HepG2 (cell line): ENCODE data around the gene TAF1D. TPM values are rescaled to one million over a fixed set of nuclear protein-coding genes. Genes with fewer than 3 reads are reported as not detected.

Source experiments
- EZH2 ChIP-seq: conservative IDR thresholded peaks from 2 replicates; pipeline ENCODE4 v1.6.1; 2012; ENCODE audit warnings: mild to moderate bottlenecking, low read depth, low read length, moderate library complexity
- HBP1 ChIP-seq: IDR thresholded peaks from 2 replicates; pipeline ENCODE4 v1.6.1; 2016; ENCODE audit warnings: low read depth, control low read depth
- JUND ChIP-seq: sonication (generic); formaldehyde crosslinking; IDR thresholded peaks from 2 replicates; pipeline ENCODE4 v1.8.0; 2022; ENCODE audit warnings: mild to moderate bottlenecking, missing genetic modification reagents
- LBX2 ChIP-seq: sonication (generic); formaldehyde crosslinking; IDR thresholded peaks from 2 replicates; pipeline ENCODE4 v1.5.0; 2020; ENCODE audit warnings: missing genetic modification reagents, mild to moderate bottlenecking, borderline replicate concordance
- PHF20 ChIP-seq: sonication (generic); formaldehyde crosslinking; IDR thresholded peaks from 2 replicates; pipeline ENCODE4 v1.5.0; 2020; ENCODE audit warnings: mild to moderate bottlenecking, missing genetic modification reagents
- POLR2AphosphoS2 ChIP-seq: IDR thresholded peaks from 2 replicates; pipeline ENCODE4 v1.6.1; 2011; ENCODE audit warnings: low read depth, low read length, improper control_type of control experiment
- PRPF4 ChIP-seq: fragments of 200-400 bp; formaldehyde crosslinking; IDR thresholded peaks from 2 replicates; pipeline ENCODE4 v1.6.1; 2016; ENCODE audit warnings: low read length, low read depth; ENCODE audit not compliant: poor library complexity, severe bottlenecking
- RFX5 ChIP-seq: IDR thresholded peaks from 2 replicates; pipeline ENCODE4 v1.6.1; 2011; ENCODE audit warnings: low read depth, low read length, improper control_type of control experiment
- SMAD3 ChIP-seq: sonication (generic); formaldehyde crosslinking; IDR thresholded peaks from 2 replicates; pipeline ENCODE4 v1.4.0; 2020; ENCODE audit warnings: missing genetic modification reagents
- TRIM22 ChIP-seq: fragments of 450-650 bp; IDR thresholded peaks from 2 replicates; pipeline ENCODE4 v1.6.1; 2017
- ZFAT ChIP-seq: sonication (generic); formaldehyde crosslinking; conservative IDR thresholded peaks from 2 replicates; pipeline ENCODE4 v1.8.1; 2023; ENCODE audit warnings: missing genetic modification reagents, inconsistent platforms
- ZMYM2 ChIP-seq: sonication (generic); formaldehyde crosslinking; IDR thresholded peaks from 2 replicates; pipeline ENCODE4 v1.8.0; 2022; ENCODE audit warnings: mild to moderate bottlenecking, missing genetic modification reagents
- ZNF382 ChIP-seq: sonication (generic); formaldehyde crosslinking; IDR thresholded peaks from 2 replicates; pipeline ENCODE4 v1.5.0; 2020; ENCODE audit warnings: missing genetic modification reagents, mild to moderate bottlenecking, borderline replicate concordance
- ZNF503 ChIP-seq: sonication (generic); formaldehyde crosslinking; IDR thresholded peaks from 2 replicates; pipeline ENCODE4 v1.4.0; 2020; ENCODE audit warnings: missing genetic modification reagents
- ZNF546 ChIP-seq: sonication (generic); formaldehyde crosslinking; conservative IDR thresholded peaks from 2 replicates; pipeline ENCODE4 v1.8.1; 2023; ENCODE audit warnings: mild to moderate bottlenecking, missing genetic modification reagents
- ZNF549 ChIP-seq: sonication (generic); formaldehyde crosslinking; IDR thresholded peaks from 2 replicates; pipeline ENCODE4 v1.5.0; 2020; ENCODE audit warnings: missing genetic modification reagents
- ZNF580 ChIP-seq: IDR thresholded peaks from 2 replicates; pipeline ENCODE4 v1.6.1; 2016; ENCODE audit warnings: low read depth, borderline replicate concordance
- ZNF788 ChIP-seq: sonication (generic); formaldehyde crosslinking; IDR thresholded peaks from 2 replicates; pipeline ENCODE4 v1.5.0; 2020; ENCODE audit warnings: mild to moderate bottlenecking, missing genetic modification reagents, borderline replicate concordance
- ZNF839 ChIP-seq: sonication (generic); formaldehyde crosslinking; IDR thresholded peaks from 2 replicates; pipeline ENCODE4 v1.4.0; 2020; ENCODE audit warnings: missing genetic modification reagents, mild to moderate bottlenecking, borderline replicate concordance
- polyA plus RNA-seq, 8 experiments: library from polyadenylated mRNA; depleted of rRNA in 3 of 8; stranded (reverse) in 7 of 8; unstranded in 1 of 8; fragments of >200 nt; fragmentation: Illumina TruSeq in 4 of 8; extraction: Trizol in 4 of 8; gene quantifications; 2 replicates each; pipeline versions ENCODE4 v1.2.1 to v1.2.3, GENCODE V29; 2011 to 2016; ENCODE audit warnings: low read depth in 4 of 8, missing spikeins in 1 of 8, mixed read lengths in 1 of 8; ENCODE audit not compliant: insufficient read depth in 1 of 8
- total RNA-seq, 5 experiments: library from RNA; depleted of rRNA; stranded (reverse); fragments of >200 nt; fragmentation: Illumina TruSeq; extraction: Trizol; gene quantifications; 2 replicates each; pipeline ENCODE4 v1.2.3, GENCODE V29; 2016; ENCODE audit warnings: low read depth in 1 of 5
- TF ChIP-seq, protein P1 (sequence below): sonication (generic); formaldehyde crosslinking; IDR thresholded peaks from 2 replicates; pipeline ENCODE4 v1.8.1; 2023; ENCODE audit warnings: mild to moderate bottlenecking, moderate library complexity, missing genetic modification reagents
- TF ChIP-seq, protein P2 (sequence below): sonication (generic); formaldehyde crosslinking; IDR thresholded peaks from 2 replicates; pipeline ENCODE4 v1.4.0; 2020; ENCODE audit warnings: low read depth, mild to moderate bottlenecking, missing genetic modification reagents
- TF ChIP-seq, protein P3 (sequence below): sonication (generic); formaldehyde crosslinking; IDR thresholded peaks from 2 replicates; pipeline ENCODE4 v1.4.0; 2020; ENCODE audit warnings: missing genetic modification reagents

The TAF1D gene
- total and polyA plus RNA-seq, 2 of the 13 experiments (the other 11 are each of a cell fraction or from before 2014, with no cell fraction given) = 132 to 207 TPM

DNA sequence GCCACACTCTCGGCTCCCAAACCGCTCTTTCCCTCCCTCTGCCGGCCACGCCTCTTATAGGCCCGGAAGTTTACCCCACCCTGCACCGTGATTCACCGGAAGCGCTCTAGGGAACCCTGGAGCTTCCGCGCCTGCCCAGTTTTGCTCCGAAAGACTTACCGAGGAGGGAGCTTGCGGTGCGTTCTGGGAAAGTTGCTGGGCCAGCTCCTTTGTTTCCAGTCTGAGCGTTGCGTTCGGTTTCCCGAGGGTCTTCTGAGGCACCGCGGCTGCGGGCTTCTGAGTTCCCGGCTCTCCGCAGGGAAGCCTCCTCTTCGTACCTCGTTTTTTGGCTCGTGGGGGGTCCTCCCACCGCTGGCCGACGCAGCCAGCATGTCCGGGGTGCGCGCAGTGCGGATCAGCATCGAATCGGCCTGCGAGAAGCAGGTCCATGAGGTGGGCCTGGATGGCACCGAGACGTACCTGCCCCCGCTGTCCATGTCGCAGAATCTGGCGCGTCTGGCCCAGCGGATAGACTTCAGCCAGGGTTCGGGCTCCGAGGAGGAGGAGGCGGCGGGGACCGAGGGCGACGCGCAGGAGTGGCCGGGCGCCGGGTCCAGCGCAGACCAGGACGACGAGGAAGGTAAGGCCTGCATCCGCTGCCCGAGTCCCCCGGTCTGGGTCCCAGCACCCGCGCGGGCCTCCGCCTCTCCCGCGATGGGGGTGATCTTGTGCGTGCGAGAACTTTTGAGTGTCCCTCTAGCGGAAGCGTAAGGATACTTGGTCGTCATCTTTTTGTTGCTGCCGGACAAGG, 43.0 kb upstream of the TAF1D start, which contains the start of gene MED17 (continued):
- TF ChIP-seq PRPF4 (no peak), RFX5 (no peak), EZH2 (no peak), ZNF382 (CRISPR knock-in tag) (no peak), ZNF503 (CRISPR knock-in tag) (no peak), SMAD3 (CRISPR knock-in tag) (no peak; the same call in 1 of the 2 replicates), ZNF549 (CRISPR knock-in tag) (no peak), ZNF839 (CRISPR knock-in tag) (no peak), ZNF788 (no peak), TRIM22 (no peak), PHF20 (peak; percentile 82), POLR2AphosphoS2 (no peak), LBX2 (CRISPR knock-in tag) (no peak), JUND (CRISPR knock-in tag) (peak; percentile 35; the same call in 1 of the 2 replicates), HBP1 (CRISPR knock-in tag) (peak; percentile 77), ZNF580 (0 out of 2 replicates have a peak, but pooled peaks have one; percentile 8), ZMYM2 (CRISPR knock-in tag) (no peak), ZNF546 (CRISPR knock-in tag) (no peak), ZFAT (CRISPR knock-in tag) (no peak)
- TF ChIP-seq, protein P1, sequence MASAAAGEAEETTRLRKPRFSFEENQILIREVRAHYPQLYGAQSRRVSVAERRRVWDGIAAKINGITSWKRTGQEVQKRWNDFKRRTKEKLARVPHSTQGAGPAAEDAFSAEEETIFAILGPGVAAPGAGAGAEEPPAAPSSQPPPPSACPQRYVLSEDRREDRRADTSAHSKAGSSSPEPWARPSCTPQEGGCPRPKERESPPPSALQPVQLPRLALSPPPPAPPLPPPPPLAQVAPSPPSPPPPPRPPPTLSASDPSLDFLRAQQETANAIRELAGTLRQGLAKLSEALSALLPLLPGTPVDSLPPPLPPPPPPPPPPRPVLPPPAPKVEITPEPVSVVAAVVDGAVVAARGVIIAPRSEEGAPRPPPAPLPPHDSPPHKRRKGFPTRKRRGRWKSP (CRISPR knock-in tag) = peak; percentile 32; the same call in 1 of the 2 replicates
- TF ChIP-seq, protein P2, sequence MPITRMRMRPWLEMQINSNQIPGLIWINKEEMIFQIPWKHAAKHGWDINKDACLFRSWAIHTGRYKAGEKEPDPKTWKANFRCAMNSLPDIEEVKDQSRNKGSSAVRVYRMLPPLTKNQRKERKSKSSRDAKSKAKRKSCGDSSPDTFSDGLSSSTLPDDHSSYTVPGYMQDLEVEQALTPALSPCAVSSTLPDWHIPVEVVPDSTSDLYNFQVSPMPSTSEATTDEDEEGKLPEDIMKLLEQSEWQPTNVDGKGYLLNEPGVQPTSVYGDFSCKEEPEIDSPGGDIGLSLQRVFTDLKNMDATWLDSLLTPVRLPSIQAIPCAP = 0 out of 2 replicates have a peak, but pooled peaks have one; percentile 36
- TF ChIP-seq, protein P3, sequence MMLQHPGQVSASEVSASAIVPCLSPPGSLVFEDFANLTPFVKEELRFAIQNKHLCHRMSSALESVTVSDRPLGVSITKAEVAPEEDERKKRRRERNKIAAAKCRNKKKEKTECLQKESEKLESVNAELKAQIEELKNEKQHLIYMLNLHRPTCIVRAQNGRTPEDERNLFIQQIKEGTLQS = no peak; the same call in 1 of the 2 replicates
